ENCODE data around the gene OR2V2.
"Not testable (repeated sequence)": the region's sequence is repeated elsewhere in the genome, so short reads cannot be mapped to it uniquely, and the experiment has no call there.

Gene OR2V2

DNA sequence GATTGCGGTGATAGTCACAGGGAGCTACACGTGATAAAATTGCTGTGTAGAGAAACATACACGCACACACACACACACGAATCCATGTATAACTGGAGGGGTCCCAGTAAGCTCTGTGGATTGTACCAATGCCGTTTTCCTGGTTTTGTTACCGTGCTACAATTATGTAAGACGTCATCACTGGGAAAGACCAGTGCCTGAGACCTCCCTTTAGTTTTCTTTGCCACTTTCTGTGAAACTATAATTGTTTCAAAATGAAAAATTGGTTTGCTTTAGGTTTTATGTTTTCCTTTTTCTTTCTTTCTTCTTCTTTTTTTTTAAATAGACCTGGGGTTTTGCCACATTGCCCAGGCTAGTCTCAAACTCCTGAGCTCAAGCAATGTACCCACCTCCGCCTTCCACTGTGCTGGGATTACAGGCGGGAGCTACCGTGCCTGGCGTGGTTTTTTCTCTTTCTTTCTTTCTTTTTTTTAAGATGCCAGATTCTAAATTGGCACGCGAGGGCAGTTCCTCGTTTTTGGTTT lies 21.3 kb downstream of the OR2V2 start:
- Mint-ChIP-seq H3K36me3 (peaks cover 34% of the 10 kb centered on the region), H3K9me3 (no peaks in the 10 kb centered on the region), H3K27ac (peak overlapping the region; percentile 60), H3K4me1 (peaks cover 74% of the 10 kb centered on the region), H3K4me3 (peak overlapping the region; percentile 71)
- no peak for DNase-seq (ENCODE audit: low spot score in 2 of 2)
- no peak for ATAC-seq

DNA sequence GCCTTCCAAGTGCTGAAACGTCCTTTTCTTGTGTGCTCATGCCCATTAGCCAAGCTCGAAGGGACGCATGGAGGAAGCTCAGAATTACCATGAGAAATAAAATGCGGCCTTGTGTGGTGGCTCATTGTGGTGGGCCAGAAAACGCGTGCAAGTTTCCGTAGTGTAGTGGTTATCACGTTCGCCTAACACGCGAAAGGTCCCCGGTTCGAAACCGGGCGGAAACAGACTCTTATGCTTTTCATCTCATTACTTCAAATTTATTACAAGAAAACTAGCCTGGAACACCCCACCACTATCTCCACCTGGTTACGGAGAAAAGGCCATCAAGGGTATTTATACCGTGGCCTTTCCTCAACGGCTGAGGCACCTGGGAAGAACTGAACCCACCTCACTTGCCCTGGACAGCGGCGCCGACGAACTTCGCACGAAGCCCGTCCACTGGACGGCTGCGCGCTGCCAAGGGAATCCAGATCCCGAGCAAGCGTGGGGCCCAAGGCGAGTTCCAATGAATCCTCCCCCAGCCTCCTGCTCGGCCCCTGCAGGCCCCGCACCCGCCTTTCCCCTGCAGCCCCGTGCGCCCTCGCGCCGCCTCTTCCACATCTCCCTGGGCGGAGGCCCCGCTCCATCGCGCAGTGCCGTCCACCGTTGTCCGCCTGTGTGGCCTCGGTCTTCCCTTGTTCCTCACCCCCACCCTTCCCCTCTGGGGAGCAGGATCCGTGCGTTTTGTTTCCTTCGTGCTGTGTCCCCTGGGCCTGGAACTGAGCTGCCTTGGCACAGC lies 22.3 kb downstream of the OR2V2 start:
- Mint-ChIP-seq H3K36me3 (peaks cover 30% of the 10 kb centered on the region), H3K4me3 (peak overlapping the region; percentile 71), H3K27ac (peak overlapping the region; percentile 60), H3K4me1 (peaks cover 71% of the 10 kb centered on the region)
- peak; percentile 56 to 92 for DNase-seq (ENCODE audit: low spot score in 2 of 2)
- not testable (repeated sequence) for H3K9me3 Mint-ChIP-seq
- ATAC-seq: peak; percentile 66

- peak overlapping the region; percentile 60 for H3K27ac Mint-ChIP-seq
- ATAC-seq (peak; percentile 3), DNase-seq (ENCODE audit: low spot score in 2 of 2) (no peak)
- H3K4me3 Mint-ChIP-seq: peak overlapping the region; percentile 71
- H3K4me1 Mint-ChIP-seq: peaks cover 68% of the 10 kb centered on the region
- no peaks in the 10 kb centered on the region for H3K9me3 Mint-ChIP-seq
- H3K36me3 Mint-ChIP-seq: peaks cover 23% of the 10 kb centered on the region
Measured at GRCh38 chr5:181170237-181170825, 22.9 kb downstream of the OR2V2 start.

DNA sequence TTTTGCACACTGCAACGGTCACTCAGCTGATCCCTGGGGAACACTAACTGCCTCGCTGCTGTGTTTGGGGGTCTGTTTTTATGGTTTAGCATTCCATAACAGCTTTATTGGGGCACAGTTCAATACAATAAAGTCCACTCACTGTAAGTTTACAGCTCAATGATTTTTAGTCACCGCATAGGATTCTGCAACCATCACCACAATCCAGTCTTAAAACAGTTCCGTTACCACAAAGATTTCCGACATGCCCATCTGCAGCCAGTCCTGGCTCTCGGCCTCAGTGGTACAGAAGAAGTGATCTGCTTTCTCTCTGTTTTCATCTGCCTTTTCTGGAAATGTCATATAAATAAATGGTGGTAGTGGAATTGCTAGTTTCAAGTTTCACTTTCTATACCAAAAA lies 23.6 kb downstream of the OR2V2 start:
- Mint-ChIP-seq H3K36me3 (peaks cover 22% of the 10 kb centered on the region), H3K27ac (no peak overlapping the region), H3K4me3 (peak overlapping the region; percentile 71), H3K4me1 (peaks cover 62% of the 10 kb centered on the region), H3K9me3 (no peaks in the 10 kb centered on the region)
- no peak for DNase-seq (ENCODE audit: low spot score in 2 of 2)
- ATAC-seq: no peak

DNA sequence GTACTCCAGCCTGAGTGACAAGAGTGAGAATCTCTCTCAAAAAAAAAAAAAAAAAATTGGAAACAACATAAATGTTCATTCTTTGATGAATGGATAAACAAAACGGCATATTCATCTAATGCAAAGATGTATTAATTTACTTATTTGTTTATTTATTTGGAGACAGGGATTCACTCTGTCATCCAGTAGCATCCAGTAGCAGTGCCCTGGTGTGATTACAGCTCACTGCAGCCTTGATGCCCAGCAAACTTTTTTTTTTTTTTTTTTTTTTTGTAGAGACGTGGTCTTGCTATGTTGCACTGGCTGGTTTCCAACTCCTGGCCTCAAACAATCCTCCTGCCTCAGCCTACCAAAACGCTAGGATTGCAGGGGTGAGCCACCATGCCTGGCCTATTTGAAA lies 24.4 kb downstream of the OR2V2 start:
- DNase-seq (ENCODE audit: low spot score in 2 of 2) (no peak), ATAC-seq (no peak)
- Mint-ChIP-seq H3K9me3 (no peaks in the 10 kb centered on the region), H3K4me3 (no peak overlapping the region), H3K4me1 (peaks cover 54% of the 10 kb centered on the region), H3K36me3 (peaks cover 22% of the 10 kb centered on the region), H3K27ac (no peak overlapping the region)

GRCh38 chr5:181173027-181173419 lies 25.6 kb downstream of the OR2V2 start:
- Mint-ChIP-seq H3K4me3 (peak overlapping the region; percentile 72), H3K27ac (peak overlapping the region; percentile 92), H3K9me3 (no peaks in the 10 kb centered on the region), H3K4me1 (peaks cover 42% of the 10 kb centered on the region), H3K36me3 (peaks cover 22% of the 10 kb centered on the region)
- no peak for DNase-seq (ENCODE audit: low spot score in 2 of 2)
- ATAC-seq: peak; percentile 7

DNA sequence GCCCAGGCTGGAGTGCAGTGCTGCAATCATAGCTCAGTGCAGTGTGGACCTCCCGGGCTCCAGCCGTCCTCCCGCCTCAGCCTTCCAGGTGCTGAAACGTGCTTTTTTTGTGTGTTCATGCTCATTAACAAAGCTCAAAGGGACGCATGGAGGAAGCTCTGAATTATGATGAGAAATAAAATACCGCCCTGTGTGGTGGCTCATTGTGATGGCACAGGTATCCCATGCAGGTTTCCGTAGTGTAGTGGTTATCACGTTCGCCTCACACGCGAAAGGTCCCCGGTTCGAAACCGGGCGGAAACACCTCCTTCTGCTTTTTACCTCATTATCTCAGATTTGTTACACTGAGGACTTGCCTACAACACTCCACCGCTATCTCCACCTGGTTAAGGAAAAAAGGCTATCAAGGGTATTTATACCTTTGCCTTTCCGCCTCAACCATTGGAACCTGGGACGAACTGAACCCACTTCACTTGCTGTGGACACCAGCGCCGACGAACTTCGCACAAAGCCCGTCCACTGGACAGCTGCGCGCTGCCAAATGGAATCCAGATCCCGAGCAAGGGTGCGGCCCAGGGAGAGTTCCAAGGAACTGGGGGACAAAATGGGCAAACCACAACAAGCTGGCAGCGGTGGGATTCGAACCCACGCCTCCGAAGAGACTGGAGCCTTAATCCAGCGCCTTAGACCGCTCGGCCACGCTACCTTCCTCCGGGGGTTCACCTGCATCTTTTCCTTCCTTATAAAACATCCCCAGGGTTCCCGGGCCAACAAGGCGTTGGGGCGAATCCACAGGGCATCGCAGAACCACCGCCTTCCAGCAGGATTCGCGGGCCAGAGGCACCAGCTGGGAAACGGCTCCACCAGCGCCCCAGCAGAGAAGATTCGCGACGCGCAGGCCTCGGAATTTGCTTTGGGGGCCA lies 26.3 kb downstream of the OR2V2 start:
- peak overlapping the region; percentile 92 for H3K27ac Mint-ChIP-seq
- ATAC-seq (peak; percentile 83), DNase-seq (ENCODE audit: low spot score in 2 of 2) (peak; percentile 44 to 89)
- H3K36me3 Mint-ChIP-seq: peaks cover 22% of the 10 kb centered on the region
- H3K4me3 Mint-ChIP-seq: peak overlapping the region; percentile 72
- no peaks in the 10 kb centered on the region for H3K9me3 Mint-ChIP-seq
- H3K4me1 Mint-ChIP-seq: peaks cover 35% of the 10 kb centered on the region

DNA sequence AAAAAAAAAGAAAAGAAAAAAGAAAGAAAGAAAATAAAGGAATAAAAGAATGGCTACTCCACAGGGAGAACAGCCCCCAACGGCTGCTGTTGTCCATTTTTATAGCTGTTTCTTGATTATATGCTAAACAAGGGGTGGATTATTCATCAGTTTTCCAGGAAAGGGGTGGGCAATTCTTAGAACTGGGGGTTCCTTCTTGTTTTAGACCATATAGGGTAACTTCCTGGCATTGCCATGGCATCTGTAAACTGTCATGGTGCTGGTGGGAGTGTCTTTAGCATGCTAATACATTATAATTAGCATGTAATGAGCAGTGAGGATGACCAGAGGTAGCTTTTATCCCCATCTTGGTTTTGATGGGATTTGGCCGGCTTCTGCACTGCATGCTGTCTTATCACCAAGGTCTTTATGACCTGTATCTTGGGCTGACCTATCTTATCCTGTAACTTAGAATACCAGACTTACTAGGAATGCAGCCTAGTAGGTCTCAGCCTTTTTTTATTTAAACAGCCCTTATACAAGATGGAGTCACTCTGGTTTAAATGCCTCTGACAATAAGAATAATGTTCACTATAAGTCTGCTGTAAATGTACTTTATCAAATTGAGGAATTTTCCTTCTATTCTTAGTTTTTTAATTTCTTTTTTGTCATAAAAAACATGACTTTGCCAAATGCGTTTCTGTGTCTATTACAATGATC lies 29.0 kb downstream of the OR2V2 start:
- Mint-ChIP-seq H3K27ac (no peak overlapping the region), H3K4me3 (no peak overlapping the region), H3K36me3 (peaks cover 15% of the 10 kb centered on the region), H3K9me3 (no peaks in the 10 kb centered on the region), H3K4me1 (peaks cover 16% of the 10 kb centered on the region)
- DNase-seq (ENCODE audit: low spot score in 2 of 2) (no peak), ATAC-seq (no peak)

DNA sequence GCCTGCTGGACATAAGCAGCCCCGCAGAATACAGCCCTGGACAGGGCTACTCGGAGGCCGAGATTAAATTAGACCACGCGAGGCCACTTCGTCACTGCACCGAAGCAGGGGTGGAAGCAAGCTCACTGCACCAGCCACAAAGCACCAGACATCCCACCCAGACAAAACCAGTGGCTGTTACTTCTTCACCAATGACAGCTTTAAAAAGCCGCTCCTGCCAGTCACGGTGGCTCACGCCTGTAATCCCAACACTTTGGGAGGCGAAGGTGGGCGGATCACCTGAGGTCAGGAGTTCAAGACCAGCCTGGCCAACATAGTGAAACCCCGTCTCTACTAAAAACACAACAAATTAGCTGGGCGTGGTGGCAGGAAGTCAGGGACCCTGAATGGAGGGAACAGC lies 30.2 kb downstream of the OR2V2 start:
- peaks cover 25% of the 10 kb centered on the region for H3K4me1 Mint-ChIP-seq

GRCh38 chr5:181181650-181182565 lies 34.5 kb downstream of the OR2V2 start:
- Mint-ChIP-seq H3K4me1 (peaks cover 24% of the 10 kb centered on the region), H3K4me3 (peak overlapping the region; percentile 92), H3K9me3 (no peaks in the 10 kb centered on the region), H3K27ac (peak overlapping the region; percentile 21), H3K36me3 (peaks cover 1% of the 10 kb centered on the region)
- DNase-seq (ENCODE audit: low spot score in 2 of 2) (no peak), ATAC-seq (peak; percentile 88)

More for the DNA sequence above, 30.2 kb downstream of the OR2V2 start:
- ATAC-seq; H3K27ac Mint-ChIP-seq; DNase-seq (ENCODE audit: low spot score in 2 of 2); H3K9me3 Mint-ChIP-seq; H3K4me3 Mint-ChIP-seq: not testable (repeated sequence)
- peaks cover 15% of the 10 kb centered on the region for H3K36me3 Mint-ChIP-seq

DNA sequence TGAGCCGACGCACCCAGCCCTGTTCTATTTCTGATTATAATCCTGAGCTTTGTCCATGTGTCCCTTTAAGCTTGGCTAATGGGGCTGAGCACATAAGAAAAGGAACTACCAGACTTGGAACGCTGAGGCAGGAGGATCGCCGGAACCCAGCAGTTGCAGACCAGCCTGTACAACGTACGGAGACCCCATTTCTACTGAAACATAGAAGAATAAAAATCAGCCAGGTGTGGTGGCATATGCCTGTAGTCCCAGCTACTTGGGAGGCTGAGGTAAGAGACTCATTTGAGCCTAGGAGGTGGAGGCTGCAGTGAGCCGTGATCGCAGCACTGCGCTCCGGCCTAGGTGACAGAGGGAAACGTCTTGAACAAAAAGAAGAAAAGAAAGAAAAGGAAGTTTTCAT lies 35.3 kb downstream of the OR2V2 start:
- no peak for DNase-seq (ENCODE audit: low spot score in 2 of 2)
- Mint-ChIP-seq H3K27ac (peak overlapping the region; percentile 11), H3K36me3 (peaks cover 9% of the 10 kb centered on the region), H3K9me3 (no peaks in the 10 kb centered on the region), H3K4me3 (peak overlapping the region; percentile 92), H3K4me1 (peaks cover 27% of the 10 kb centered on the region)
- no peak for ATAC-seq

DNA sequence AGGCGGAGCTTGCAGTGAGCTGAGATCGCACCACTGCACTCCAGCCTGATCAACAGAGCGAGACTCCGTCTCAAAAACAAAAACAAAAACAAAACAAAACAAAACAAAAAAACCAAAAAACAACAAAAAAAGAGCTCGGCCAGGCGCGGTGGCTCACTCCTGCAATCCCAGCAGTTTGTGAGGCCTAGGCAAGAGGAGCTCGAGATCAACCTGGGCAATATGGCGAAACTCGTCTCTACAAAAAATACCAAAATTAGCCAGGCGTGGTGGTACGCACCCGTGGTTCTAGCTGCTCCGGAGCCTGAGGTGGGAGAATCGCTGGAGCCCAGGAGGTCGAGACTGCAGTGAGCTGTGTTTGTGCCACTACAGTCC lies 37.4 kb downstream of the OR2V2 start:
- no peaks in the 10 kb centered on the region for H3K9me3 Mint-ChIP-seq
- peak overlapping the region; percentile 96 for H3K27ac Mint-ChIP-seq
- peak overlapping the region; percentile 92 for H3K4me3 Mint-ChIP-seq
- ATAC-seq (no peak), DNase-seq (ENCODE audit: low spot score in 2 of 2) (no peak)
- peaks cover 43% of the 10 kb centered on the region for H3K4me1 Mint-ChIP-seq
- H3K36me3 Mint-ChIP-seq: peaks cover 30% of the 10 kb centered on the region

DNA sequence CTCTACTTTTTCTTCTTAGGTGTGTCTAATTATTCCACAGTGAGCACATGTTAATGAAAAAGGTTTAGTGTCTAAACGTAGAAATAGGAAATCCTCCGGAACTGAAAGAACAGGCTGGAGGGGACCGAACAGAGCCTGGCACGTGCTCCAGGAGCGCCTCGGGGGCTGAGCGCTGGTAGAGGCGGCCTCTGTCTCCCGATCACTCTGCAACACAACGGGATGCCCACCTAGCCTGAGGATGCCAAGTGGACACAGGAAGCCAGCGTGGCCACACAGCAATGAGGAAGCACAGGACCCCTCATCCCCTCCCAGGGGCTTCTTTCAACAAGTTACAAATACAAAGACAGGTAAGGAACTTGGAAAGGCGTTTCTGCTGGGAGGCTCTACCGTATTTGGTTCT lies 38.2 kb downstream of the OR2V2 start:
- Mint-ChIP-seq H3K27ac (no peak overlapping the region), H3K4me1 (peaks cover 50% of the 10 kb centered on the region), H3K9me3 (no peaks in the 10 kb centered on the region), H3K4me3 (peak overlapping the region; percentile 7), H3K36me3 (peaks cover 38% of the 10 kb centered on the region)
- DNase-seq (ENCODE audit: low spot score in 2 of 2) (no peak), ATAC-seq (no peak)

DNA sequence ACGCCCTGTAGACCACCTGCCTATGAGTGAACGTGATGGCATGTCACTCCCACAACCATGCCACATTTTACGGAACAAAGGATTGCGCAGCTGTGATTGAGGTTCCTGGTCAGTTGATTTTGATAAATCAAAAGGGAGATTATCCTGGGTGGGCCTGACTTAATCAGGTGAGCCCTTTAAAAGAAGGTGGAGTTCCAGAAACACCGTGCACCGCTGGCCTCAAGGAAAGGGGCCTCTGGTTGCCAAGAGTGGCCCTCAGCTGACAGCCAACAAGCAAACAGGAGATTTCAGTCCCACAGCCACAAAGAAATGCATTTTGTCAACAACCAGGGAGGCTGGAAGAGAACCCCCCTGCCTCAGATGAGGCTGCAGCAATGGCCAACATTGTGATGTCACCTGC lies 38.6 kb downstream of the OR2V2 start:
- H3K27ac Mint-ChIP-seq: no peak overlapping the region
- peaks cover 42% of the 10 kb centered on the region for H3K36me3 Mint-ChIP-seq
- ATAC-seq: no peak
- H3K4me3 Mint-ChIP-seq: peak overlapping the region; percentile 7
- no peak for DNase-seq (ENCODE audit: low spot score in 2 of 2)
- H3K9me3 Mint-ChIP-seq: no peaks in the 10 kb centered on the region
- H3K4me1 Mint-ChIP-seq: peaks cover 52% of the 10 kb centered on the region

Data from stimulated activated effector memory CD8-positive, alpha-beta T cell treated with anti-CD3 and anti-CD28 coated beads, Interleukin-12 subunit alpha, Interleukin-12 subunit beta, amount 100 ng/mL, for 72 hours (primary cell).